Upper lobe of left lung (tissue), 6 donors: Measurements from ENCODE around the gene DNAJC13. TPM values are rescaled to one million over a fixed set of nuclear protein-coding genes. Genes with fewer than 3 reads are reported as not detected.
"Not testable (repeated sequence)": the region's sequence is repeated elsewhere in the genome, so short reads cannot be mapped to it uniquely, and the experiment has no call there.

Experiments
- ATAC-seq, 2 donors: fragments of 200-7000 bp; cut with Tn5 transposase; one replicate each; pipeline ENCODE4 v1.9.1; 2022; ENCODE audit warnings: mild to moderate bottlenecking in 2 of 2, moderate library complexity in 2 of 2; ENCODE audit not compliant: low FRiP score in 2 of 2
- DNase-seq, 2 donors: peaks; one replicate each; pipeline ENCODE4 v3.0.0-alpha.2; 2019 to 2020
- H3K27ac ChIP-seq, 4 donors: fragments of 200-600 bp; sonication (generic); one replicate each; pipeline ENCODE4 v1.5.1; 2016 to 2019
- H3K27me3 ChIP-seq, 4 donors: fragments of 200-600 bp; sonication (generic); one replicate each; pipeline ENCODE4 v1.5.1; 2017 to 2019
- H3K36me3 ChIP-seq, 4 donors: fragments of 200-600 bp; sonication (generic); one replicate each; pipeline ENCODE4 v1.5.1; 2016 to 2019
- H3K4me1 ChIP-seq, 4 donors: fragments of 200-600 bp; sonication (generic); one replicate each; pipeline ENCODE4 v1.5.1; 2018 to 2019
- H3K4me3 ChIP-seq, 4 donors: fragments of 200-600 bp; sonication (generic); one replicate each; pipeline ENCODE4 v1.5.1; 2017 to 2019; ENCODE audit warnings: mild to moderate bottlenecking in 2 of 4, moderate library complexity in 1 of 4
- H3K9me3 ChIP-seq, 4 donors: fragments of 200-600 bp; sonication (generic); one replicate each; pipeline ENCODE4 v1.5.1; 2018 to 2019
- EP300 ChIP-seq, 4 donors: sonication (generic); formaldehyde crosslinking; IDR thresholded peaks; one replicate each; pipeline ENCODE4 v1.5.1; 2017; ENCODE audit warnings: antibody characterized with exemption in 4 of 4, control low read depth in 2 of 4
- POLR2A ChIP-seq, 4 donors: fragments of 450-650 bp; IDR thresholded peaks; one replicate each; pipeline ENCODE4 v1.5.1; 2016 to 2017; ENCODE audit warnings: antibody characterized with exemption in 4 of 4, mild to moderate bottlenecking in 2 of 4
- POLR2AphosphoS5 ChIP-seq, 2 donors: sonication (generic); formaldehyde crosslinking; IDR thresholded peaks; one replicate each; pipeline ENCODE4 v1.5.1; 2017; ENCODE audit warnings: antibody characterized with exemption in 2 of 2
- WGBS, 2 donors: methylation state at CpG; one replicate each; pipeline ENCODE4 v1.1.5; 2017 to 2018; 5-methylcytosine and 5-hydroxymethylcytosine counted together
- total RNA-seq, 6 donors: library from RNA; depleted of rRNA in 4 of 6; stranded (reverse); fragments of >200 nt in 4 of 6; gene quantifications; one replicate each; pipeline versions ENCODE4 v1.1.0 to v1.2.1, GENCODE V29; 2016 to 2021
- TF ChIP-seq, protein P1 (sequence below), 6 experiments: fragments of 450-650 bp in 4 of 6; fragments of 200-600 bp in 2 of 6; sonication (generic) in 2 of 6; IDR thresholded peaks; one replicate each; pipeline ENCODE4 v1.5.1; 2016 to 2019; ENCODE audit warnings: antibody characterized with exemption in 6 of 6
- donor health status: DM: no; HTN: no; CAD: no; lungs with moderate emphysema.
- donor health status: DM: no; HTN: yes; CAD: no; lungs with severe emphysema.

DNAJC13 gene
- total RNA-seq, 6 donors from 2014 or later: 29.1 to 54.9 (median 35.1) TPM

DNA sequence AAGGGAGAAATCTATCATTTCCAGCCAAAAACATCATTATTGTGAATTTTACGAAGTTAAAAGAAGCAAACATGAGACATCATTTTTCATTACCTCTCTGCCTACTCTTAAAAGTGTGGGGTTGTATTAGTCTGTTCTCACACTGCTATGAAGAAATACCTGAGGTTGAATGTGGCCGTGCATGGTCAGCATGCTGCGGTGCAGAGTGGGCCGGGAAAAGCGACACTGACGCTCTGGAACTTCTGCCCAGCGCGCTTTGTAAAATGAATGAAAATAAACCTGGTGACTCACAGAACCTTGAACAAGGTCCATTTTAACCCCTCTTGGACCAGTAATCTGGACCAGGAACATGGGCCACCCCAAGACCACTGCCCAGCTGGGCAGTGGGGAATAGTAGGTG lies 31.0 kb upstream of the DNAJC13 start:
- WGBS, 2 donors: 89 to 93% methylated on average over 8 of the region's 8 CpGs
- Histone ChIP-seq H3K4me1 (no peaks in the 10 kb centered on the region), H3K27ac (no peak overlapping the region), H3K4me3 (no peak overlapping the region), H3K9me3 (no peaks in the 10 kb centered on the region), H3K36me3 (no peaks in the 10 kb centered on the region), H3K27me3 (no peaks in the 10 kb centered on the region)
- TF ChIP-seq, protein P1, sequence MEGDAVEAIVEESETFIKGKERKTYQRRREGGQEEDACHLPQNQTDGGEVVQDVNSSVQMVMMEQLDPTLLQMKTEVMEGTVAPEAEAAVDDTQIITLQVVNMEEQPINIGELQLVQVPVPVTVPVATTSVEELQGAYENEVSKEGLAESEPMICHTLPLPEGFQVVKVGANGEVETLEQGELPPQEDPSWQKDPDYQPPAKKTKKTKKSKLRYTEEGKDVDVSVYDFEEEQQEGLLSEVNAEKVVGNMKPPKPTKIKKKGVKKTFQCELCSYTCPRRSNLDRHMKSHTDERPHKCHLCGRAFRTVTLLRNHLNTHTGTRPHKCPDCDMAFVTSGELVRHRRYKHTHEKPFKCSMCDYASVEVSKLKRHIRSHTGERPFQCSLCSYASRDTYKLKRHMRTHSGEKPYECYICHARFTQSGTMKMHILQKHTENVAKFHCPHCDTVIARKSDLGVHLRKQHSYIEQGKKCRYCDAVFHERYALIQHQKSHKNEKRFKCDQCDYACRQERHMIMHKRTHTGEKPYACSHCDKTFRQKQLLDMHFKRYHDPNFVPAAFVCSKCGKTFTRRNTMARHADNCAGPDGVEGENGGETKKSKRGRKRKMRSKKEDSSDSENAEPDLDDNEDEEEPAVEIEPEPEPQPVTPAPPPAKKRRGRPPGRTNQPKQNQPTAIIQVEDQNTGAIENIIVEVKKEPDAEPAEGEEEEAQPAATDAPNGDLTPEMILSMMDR (IDR thresholded peaks at IDR 0.05): no peak
- TF ChIP-seq POLR2AphosphoS5 (IDR thresholded peaks at IDR 0.05) (no peak), POLR2A (IDR thresholded peaks at IDR 0.05) (no peak), EP300 (IDR thresholded peaks at IDR 0.05) (no peak)
- ATAC-seq (no peak), DNase-seq (no peak)

DNA sequence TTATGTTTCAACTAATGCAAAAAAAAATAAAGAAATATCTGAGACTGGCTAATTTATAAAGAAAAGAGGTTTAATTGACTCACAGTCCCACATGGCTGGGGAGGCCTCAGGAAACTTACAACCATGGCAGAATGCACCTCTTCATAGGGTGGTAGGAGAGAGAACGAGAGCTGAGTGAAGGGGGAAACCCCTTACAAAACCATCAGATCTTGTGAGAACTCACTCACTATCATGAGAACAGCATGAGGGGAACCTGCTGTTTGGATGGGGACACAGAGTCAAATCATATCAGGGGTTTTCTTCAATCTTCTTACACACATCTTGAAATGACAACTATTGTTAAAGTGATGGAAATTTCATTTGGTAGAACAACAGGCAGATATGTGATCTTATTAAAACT lies 24.6 kb upstream of the DNAJC13 start:
- H3K4me3 ChIP-seq, H3K36me3 ChIP-seq, DNase-seq, ATAC-seq, H3K27ac ChIP-seq, H3K4me1 ChIP-seq, H3K9me3 ChIP-seq, H3K27me3 ChIP-seq: not testable (repeated sequence)
- WGBS, 2 donors: 81 to 82% methylated on average over 1 of the region's 1 CpG

DNA sequence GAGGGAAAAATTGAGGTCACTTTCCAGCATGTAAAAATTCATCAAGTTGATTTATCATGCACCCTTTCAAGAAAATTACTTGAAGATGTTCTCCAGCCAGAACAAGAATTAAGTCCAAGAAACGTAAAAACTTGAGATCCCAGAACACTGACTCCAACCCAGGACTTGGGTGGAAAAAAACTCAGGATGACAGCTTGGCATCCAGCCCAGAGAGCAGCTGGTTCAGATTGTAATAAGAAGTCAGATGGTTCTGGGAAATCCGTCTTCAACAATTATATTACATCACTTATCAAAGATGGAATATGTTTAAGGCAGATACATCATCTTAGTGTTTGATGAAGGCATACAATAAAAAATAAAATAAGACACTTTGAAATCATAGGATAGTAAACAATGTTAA lies 23.0 kb upstream of the DNAJC13 start:
- no peak for DNase-seq
- no peak overlapping the region for H3K27ac ChIP-seq
- WGBS, 2 donors: 33 to 36% methylated on average over 2 of the region's 2 CpGs

DNA sequence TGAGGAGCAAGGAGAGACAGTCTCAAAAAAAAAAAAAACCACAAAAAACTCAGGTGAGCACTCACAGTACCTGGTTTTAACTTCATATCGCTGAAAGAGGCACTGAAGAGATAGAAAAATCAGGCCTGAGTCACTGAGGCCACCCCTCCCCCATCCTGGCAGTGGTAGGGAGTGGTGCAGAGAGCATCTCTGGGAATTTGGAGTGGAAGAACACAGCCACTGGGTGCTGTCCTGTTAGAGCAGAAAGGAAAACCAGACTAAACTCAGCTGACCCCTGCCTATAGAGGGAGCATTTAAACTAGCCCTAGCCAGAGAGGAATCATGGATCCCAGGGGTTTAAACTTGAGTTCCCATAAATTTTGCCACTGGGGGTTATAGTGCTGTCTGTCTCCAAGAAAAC lies 22.2 kb upstream of the DNAJC13 start:
- TF ChIP-seq EP300 (IDR thresholded peaks at IDR 0.05) (no peak), POLR2AphosphoS5 (IDR thresholded peaks at IDR 0.05) (no peak), POLR2A (IDR thresholded peaks at IDR 0.05) (no peak)
- TF ChIP-seq, protein P1 (IDR thresholded peaks at IDR 0.05): no peak
- H3K4me1 ChIP-seq: peaks cover 0 to 2% (median 0%) of the 10 kb centered on the region in 4 donors
- WGBS, 2 donors: 79 to 81% methylated on average over 1 of the region's 1 CpG
- H3K27ac ChIP-seq: no peak overlapping the region
- H3K36me3 ChIP-seq: no peaks in the 10 kb centered on the region
- H3K9me3 ChIP-seq: no peaks in the 10 kb centered on the region
- ATAC-seq (no peak), DNase-seq (no peak)
- H3K4me3 ChIP-seq: no peak overlapping the region
- H3K27me3 ChIP-seq: no peaks in the 10 kb centered on the region

More for the DNA sequence above, 23.0 kb upstream of the DNAJC13 start:
- no peaks in the 10 kb centered on the region for H3K9me3 ChIP-seq
- ATAC-seq: peak in 1 of 2 donors; percentile 26
- no peak overlapping the region for H3K4me3 ChIP-seq
- H3K36me3 ChIP-seq: no peaks in the 10 kb centered on the region
- peaks cover 0 to 2% (median 0%) of the 10 kb centered on the region in 4 donors for H3K4me1 ChIP-seq
- no peaks in the 10 kb centered on the region for H3K27me3 ChIP-seq
- no peak for TF ChIP-seq POLR2AphosphoS5 (IDR thresholded peaks at IDR 0.05)
- TF ChIP-seq, protein P1 (IDR thresholded peaks at IDR 0.05): no peak
- TF ChIP-seq EP300 (IDR thresholded peaks at IDR 0.05): no peak
- TF ChIP-seq POLR2A (IDR thresholded peaks at IDR 0.05): no peak

DNA sequence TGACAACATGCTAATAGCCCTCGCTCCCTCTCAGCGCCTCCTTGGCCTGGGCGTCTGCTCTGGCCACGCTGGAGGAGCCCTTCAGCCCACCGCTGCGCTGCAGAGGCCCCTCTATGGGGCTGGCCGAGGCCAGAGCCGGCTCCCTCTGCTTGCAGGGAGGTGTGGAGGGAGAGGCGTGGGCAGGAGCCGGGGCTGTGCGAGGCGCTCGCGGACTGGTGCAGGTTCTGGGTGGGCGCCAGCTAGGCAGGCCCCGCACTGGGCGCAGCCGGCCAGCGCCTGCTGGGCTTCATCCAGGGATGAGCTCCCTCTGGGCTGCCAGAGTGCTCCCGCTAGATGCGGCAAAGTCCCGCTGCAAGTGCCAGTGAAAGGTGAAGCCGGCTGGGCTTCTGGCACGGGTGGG lies 21.0 kb upstream of the DNAJC13 start:
- Histone ChIP-seq H3K4me3 (no peak overlapping the region), H3K27me3 (no peaks in the 10 kb centered on the region), H3K4me1 (peaks cover 0 to 2% (median 0%) of the 10 kb centered on the region in 4 donors), H3K27ac (no peak overlapping the region), H3K36me3 (no peaks in the 10 kb centered on the region), H3K9me3 (no peaks in the 10 kb centered on the region)
- TF ChIP-seq, protein P1 (IDR thresholded peaks at IDR 0.05): no peak
- TF ChIP-seq EP300 (IDR thresholded peaks at IDR 0.05) (no peak), POLR2A (IDR thresholded peaks at IDR 0.05) (no peak), POLR2AphosphoS5 (IDR thresholded peaks at IDR 0.05) (no peak)
- ATAC-seq (no peak), DNase-seq (peak in 1 of 2 donors; percentile 76)
- 92 to 96% methylated on average over 17 to 24 of the region's 24 CpGs for WGBS, 2 donors

DNA sequence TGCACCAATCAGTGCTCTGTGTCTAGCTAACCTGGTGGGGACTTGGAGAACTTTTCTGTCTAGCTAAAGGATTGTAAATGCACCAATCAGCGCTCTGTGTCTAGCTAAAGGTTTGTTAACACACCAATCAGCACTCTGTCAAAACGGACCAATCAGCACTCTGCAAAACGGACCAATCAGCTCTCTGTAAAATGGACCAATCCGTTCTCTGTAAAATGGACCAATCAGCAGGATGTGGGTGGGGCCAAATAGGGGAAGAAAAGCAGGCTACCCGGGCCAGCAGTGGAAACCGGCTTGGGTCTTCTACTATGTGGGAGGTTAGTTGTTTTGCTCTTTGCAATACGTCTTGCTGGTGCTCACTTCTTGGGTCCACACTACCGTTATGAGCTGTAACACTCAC lies 20.5 kb upstream of the DNAJC13 start:
- H3K27ac ChIP-seq, H3K4me3 ChIP-seq, ATAC-seq, H3K36me3 ChIP-seq, DNase-seq, H3K4me1 ChIP-seq, H3K27me3 ChIP-seq, H3K9me3 ChIP-seq: not testable (repeated sequence)
- 71 to 75% methylated on average over 8 of the region's 8 CpGs for WGBS, 2 donors
